Measurements from ENCODE around the gene PARD6A.

The PARD6A gene

GRCh38 chr16:67675579-67675935 lies 14.8 kb downstream of the PARD6A start:
- Histone ChIP-seq H3K4me1 (ENCODE audit: insufficient read depth, low read length, poor library complexity, severe bottlenecking) (no peaks in the 10 kb centered on the region), H3K36me3 (ENCODE audit: insufficient read depth, low read length) (no peaks in the 10 kb centered on the region; the same call in 1 of the 2 replicates), H3K27me3 (ENCODE audit: insufficient read depth, low read length, poor library complexity, severe bottlenecking) (no peaks in the 10 kb centered on the region), H3K9me2 (replicated peaks; ENCODE audit: low read depth, low read length) (no peaks in the 10 kb centered on the region), H3K9ac (ENCODE audit: low read depth, low read length, poor library complexity, severe bottlenecking) (no peak overlapping the region), H3K79me2 (ENCODE audit: insufficient read depth, low read length) (no peaks in the 10 kb centered on the region), H4K20me1 (ENCODE audit: insufficient read depth, low read length, poor library complexity, severe bottlenecking) (no peaks in the 10 kb centered on the region), H3K4me3 (ENCODE audit: low read length, poor library complexity, severe bottlenecking) (no peak overlapping the region), H3F3A (ENCODE audit: low read depth) (no peaks in the 10 kb centered on the region), H3K9me3 (ENCODE audit: insufficient read depth, low read depth, low read length) (no peaks in the 10 kb centered on the region), H2AFZ (ENCODE audit: low read length) (no peak overlapping the region), H3K4me2 (ENCODE audit: low read depth, low read length, poor library complexity, severe bottlenecking) (no peak overlapping the region)
- TF ChIP-seq EZH2phosphoT487 (IDR thresholded peaks at IDR 0.05; ENCODE audit: borderline replicate concordance) (no peak), CTCF (conservative IDR thresholded peaks at IDR 0.05; ENCODE audit: low read length) (no peak)

GRCh38 chr16:67675999-67676398 lies 15.2 kb downstream of the PARD6A start:
- H3K9me2 ChIP-seq (replicated peaks; ENCODE audit: low read depth, low read length), result no peaks in the 10 kb centered on the region
- H3K79me2 ChIP-seq (ENCODE audit: insufficient read depth, low read length), result no peaks in the 10 kb centered on the region
- H3K27me3 ChIP-seq (ENCODE audit: insufficient read depth, low read length, poor library complexity, severe bottlenecking), result no peaks in the 10 kb centered on the region
- no peak overlapping the region for H3K4me2 ChIP-seq (ENCODE audit: low read depth, low read length, poor library complexity, severe bottlenecking)
- H2AFZ ChIP-seq (ENCODE audit: low read length), result no peak overlapping the region
- no peaks in the 10 kb centered on the region for H3F3A ChIP-seq (ENCODE audit: low read depth)
- H3K9ac ChIP-seq (ENCODE audit: low read depth, low read length, poor library complexity, severe bottlenecking), result no peak overlapping the region
- H3K9me3 ChIP-seq (ENCODE audit: insufficient read depth, low read depth, low read length), result no peaks in the 10 kb centered on the region
- H4K20me1 ChIP-seq (ENCODE audit: insufficient read depth, low read length, poor library complexity, severe bottlenecking), result no peaks in the 10 kb centered on the region
- TF ChIP-seq CTCF (conservative IDR thresholded peaks at IDR 0.05; ENCODE audit: low read length) (no peak), EZH2phosphoT487 (IDR thresholded peaks at IDR 0.05; ENCODE audit: borderline replicate concordance) (no peak)
- peaks cover 3% of the 10 kb centered on the region; the same call in 1 of the 2 replicates for H3K36me3 ChIP-seq (ENCODE audit: insufficient read depth, low read length)
- H3K4me1 ChIP-seq (ENCODE audit: insufficient read depth, low read length, poor library complexity, severe bottlenecking), result no peaks in the 10 kb centered on the region
- no peak overlapping the region for H3K4me3 ChIP-seq (ENCODE audit: low read length, poor library complexity, severe bottlenecking)

- H2AFZ ChIP-seq (ENCODE audit: low read length), result no peak overlapping the region
- H3K79me2 ChIP-seq (ENCODE audit: insufficient read depth, low read length), result no peaks in the 10 kb centered on the region
- no peak overlapping the region for H3K4me3 ChIP-seq (ENCODE audit: low read length, poor library complexity, severe bottlenecking)
- H3F3A ChIP-seq (ENCODE audit: low read depth), result no peaks in the 10 kb centered on the region
- H3K36me3 ChIP-seq (ENCODE audit: insufficient read depth, low read length), result peaks cover 4% of the 10 kb centered on the region; the same call in 1 of the 2 replicates
- no peak overlapping the region for H3K4me2 ChIP-seq (ENCODE audit: low read depth, low read length, poor library complexity, severe bottlenecking)
- H3K9me2 ChIP-seq (replicated peaks; ENCODE audit: low read depth, low read length), result no peaks in the 10 kb centered on the region
- no peak overlapping the region for H3K9ac ChIP-seq (ENCODE audit: low read depth, low read length, poor library complexity, severe bottlenecking)
- H3K9me3 ChIP-seq (ENCODE audit: insufficient read depth, low read depth, low read length), result no peaks in the 10 kb centered on the region
- no peaks in the 10 kb centered on the region for H3K27me3 ChIP-seq (ENCODE audit: insufficient read depth, low read length, poor library complexity, severe bottlenecking)
- no peaks in the 10 kb centered on the region for H3K4me1 ChIP-seq (ENCODE audit: insufficient read depth, low read length, poor library complexity, severe bottlenecking)
- TF ChIP-seq EZH2phosphoT487 (IDR thresholded peaks at IDR 0.05; ENCODE audit: borderline replicate concordance), result no peak
- TF ChIP-seq CTCF (conservative IDR thresholded peaks at IDR 0.05; ENCODE audit: low read length), result no peak
- H4K20me1 ChIP-seq (ENCODE audit: insufficient read depth, low read length, poor library complexity, severe bottlenecking), result no peaks in the 10 kb centered on the region
These were observed 15.8 kb downstream of the PARD6A start for GRCh38 chr16:67676516-67676915.

Data from Loucy (cell line).